PC-3 (cell line): ENCODE measurements around the gene ABLIM2. TPM values are rescaled to one million over a fixed set of nuclear protein-coding genes. Genes with fewer than 3 reads are reported as not detected.
A peak's percentile ranks its signal among the peaks of the same experiment; 100 is the strongest.

Experiments
- ATAC-seq: fragments of 200-7000 bp; cut with Tn5 transposase; 2 replicates; pipeline ENCODE4 v1.9.1; 2020; ENCODE audit warnings: mild to moderate bottlenecking, moderate library complexity
- BruUV-seq: library from RNA; stranded (reverse); fragments of 400-500 nt; replicated peaks from 2 replicates; lab custom pipeline; 2021; lab: Mats Ljungman, UMichigan
- CTCF ChIA-PET: fragments of 300-600 bp; sonication (Branson Sonifier 250); formaldehyde crosslinking; loops from one replicate; lab custom pipeline; 2022; ENCODE audit warnings: antibody characterized with exemption; lab: Charles Lee
- POLR2A ChIA-PET: fragments of 300-600 bp; sonication (Branson Sonifier 250); formaldehyde crosslinking; loops from one replicate; lab custom pipeline; 2022; ENCODE audit warnings: antibody characterized with exemption; ENCODE audit not compliant: unreplicated experiment; lab: Charles Lee
- DNase-seq: peaks from one replicate; pipeline ENCODE4 v3.0.0-alpha.2; 2015
- H2AFZ ChIP-seq: fragments of 300-600 bp; sonication (generic); 2 replicates; pipeline ENCODE4 v1.6.0; 2016; ENCODE audit warnings: antibody characterized with exemption, low read length
- H3F3A ChIP-seq: fragments of 300-600 bp; sonication (generic); one replicate; pipeline ENCODE4 v1.6.0; 2017; ENCODE audit warnings: antibody characterized with exemption, low read length, control low read depth, mild to moderate bottlenecking; ENCODE audit not compliant: unreplicated experiment
- H3K27ac ChIP-seq: fragments of 300-600 bp; sonication (generic); 2 replicates; pipeline ENCODE4 v1.5.1; 2016; ENCODE audit warnings: mild to moderate bottlenecking, low read length
- H3K27me3 ChIP-seq: fragments of 300-600 bp; sonication (generic); 2 replicates; pipeline ENCODE4 v1.6.1; 2016; ENCODE audit warnings: low read length, mixed read lengths
- H3K36me3 ChIP-seq: fragments of 300-600 bp; sonication (generic); 2 replicates; pipeline ENCODE4 v1.6.1; 2016; ENCODE audit warnings: low read depth, mixed run types, low read length, mixed read lengths
- H3K4me1 ChIP-seq: fragments of 300-600 bp; sonication (generic); 2 replicates; pipeline ENCODE4 v1.5.1; 2016; ENCODE audit warnings: low read length; ENCODE audit not compliant: insufficient read depth
- H3K4me2 ChIP-seq: fragments of 300-600 bp; sonication (generic); 2 replicates; pipeline ENCODE4 v1.6.0; 2016; ENCODE audit warnings: low read length
- H3K4me3 ChIP-seq: fragments of 300-600 bp; sonication (generic); 2 replicates; pipeline ENCODE4 v1.5.1; 2016; ENCODE audit warnings: mild to moderate bottlenecking, low read length, mixed read lengths
- H3K79me2 ChIP-seq: fragments of 300-600 bp; sonication (generic); 2 replicates; pipeline ENCODE4 v1.6.1; 2017; ENCODE audit warnings: low read length, mixed read lengths
- H3K9ac ChIP-seq: fragments of 300-600 bp; sonication (generic); 2 replicates; pipeline ENCODE4 v1.6.0; 2016; ENCODE audit warnings: mild to moderate bottlenecking, low read length
- H3K9me2 ChIP-seq: fragments of 300-600 bp; sonication (generic); replicated peaks from 2 replicates; pipeline ENCODE4 v1.6.1; 2016; ENCODE audit warnings: mixed run types, low read length, mixed read lengths
- H3K9me3 ChIP-seq: fragments of 300-600 bp; sonication (generic); 2 replicates; pipeline ENCODE4 v1.6.1; 2016; ENCODE audit warnings: low read length, mixed read lengths
- H4K20me1 ChIP-seq: fragments of 300-600 bp; sonication (generic); 2 replicates; pipeline ENCODE4 v1.6.1; 2016; ENCODE audit warnings: low read length, mixed read lengths
- EZH2 ChIP-seq: fragments of 300-600 bp; sonication (generic); IDR thresholded peaks from one replicate; pipeline ENCODE4 v1.6.1; 2017; ENCODE audit warnings: antibody characterized with exemption, mild to moderate bottlenecking, low read length; ENCODE audit not compliant: unreplicated experiment
- EZH2phosphoT487 ChIP-seq: fragments of 300-600 bp; sonication (generic); IDR thresholded peaks from 2 replicates; pipeline ENCODE4 v1.6.1; 2018; ENCODE audit warnings: mild to moderate bottlenecking, antibody characterized with exemption, low read length, borderline replicate concordance
- intact Hi-C: fragments of 100-400 bp; cut with micrococcal nuclease; formaldehyde crosslinking; loops from 2 replicates; pipeline ENCODE4 v1.9.0; 2023
- total RNA-seq: library from RNA; depleted of rRNA; stranded (reverse); fragments of >200 nt; gene quantifications from 2 replicates; pipeline ENCODE4 v1.2.3, GENCODE V29; 2014
- TF ChIP-seq, protein P1 (sequence below): fragments of 300-600 bp; sonication (generic); conservative IDR thresholded peaks from 2 replicates; pipeline ENCODE4 v1.5.1; 2017; ENCODE audit warnings: antibody characterized with exemption, low read depth, mild to moderate bottlenecking, low read length

The ABLIM2 gene
- total RNA-seq, 1 experiment from 2014 or later, result 3.2 TPM

DNA sequence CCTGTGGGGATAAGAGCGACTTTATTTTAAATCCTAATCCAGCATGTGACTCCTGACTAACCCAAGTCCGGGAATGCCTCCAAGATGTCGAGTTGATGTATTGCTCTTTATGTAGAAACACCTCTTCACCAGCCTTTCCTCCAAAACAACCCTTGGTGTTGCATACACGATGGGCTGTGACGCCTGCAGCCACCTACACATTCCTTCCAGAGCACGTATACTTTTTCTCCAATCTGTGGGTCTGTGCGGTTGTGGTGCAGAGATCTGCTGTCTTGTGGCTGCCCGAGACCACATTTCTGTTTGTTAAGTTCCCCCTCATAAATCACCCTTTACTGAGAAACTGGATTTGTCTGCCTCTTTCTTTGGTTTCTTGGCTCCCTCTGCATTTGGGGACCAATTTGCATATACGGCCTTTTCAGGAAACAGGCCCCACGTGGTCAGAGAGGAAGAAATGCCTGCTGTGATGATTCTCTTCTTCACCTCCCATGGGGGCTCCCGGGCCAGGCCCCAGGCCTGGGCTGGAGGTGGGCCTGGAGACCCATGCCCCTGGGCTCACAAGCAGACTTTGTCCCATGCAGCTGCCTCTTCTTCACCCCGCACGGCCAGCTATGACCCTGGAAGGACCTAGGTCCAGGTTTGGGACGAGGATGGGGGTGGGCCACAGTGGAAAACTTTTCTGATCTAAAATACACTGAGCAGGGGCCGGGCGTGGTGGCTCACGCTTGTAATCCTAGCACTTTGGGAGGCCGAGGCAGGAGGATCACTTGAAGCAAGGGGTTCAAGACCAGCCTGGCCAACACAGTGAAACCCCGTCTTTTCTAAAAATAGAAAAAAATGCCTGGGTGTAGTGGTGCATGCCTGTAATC is 197.6 kb downstream of the ABLIM2 start:
- H3K27ac ChIP-seq, result peak overlapping the region; percentile 30
- no peak for ATAC-seq

DNA sequence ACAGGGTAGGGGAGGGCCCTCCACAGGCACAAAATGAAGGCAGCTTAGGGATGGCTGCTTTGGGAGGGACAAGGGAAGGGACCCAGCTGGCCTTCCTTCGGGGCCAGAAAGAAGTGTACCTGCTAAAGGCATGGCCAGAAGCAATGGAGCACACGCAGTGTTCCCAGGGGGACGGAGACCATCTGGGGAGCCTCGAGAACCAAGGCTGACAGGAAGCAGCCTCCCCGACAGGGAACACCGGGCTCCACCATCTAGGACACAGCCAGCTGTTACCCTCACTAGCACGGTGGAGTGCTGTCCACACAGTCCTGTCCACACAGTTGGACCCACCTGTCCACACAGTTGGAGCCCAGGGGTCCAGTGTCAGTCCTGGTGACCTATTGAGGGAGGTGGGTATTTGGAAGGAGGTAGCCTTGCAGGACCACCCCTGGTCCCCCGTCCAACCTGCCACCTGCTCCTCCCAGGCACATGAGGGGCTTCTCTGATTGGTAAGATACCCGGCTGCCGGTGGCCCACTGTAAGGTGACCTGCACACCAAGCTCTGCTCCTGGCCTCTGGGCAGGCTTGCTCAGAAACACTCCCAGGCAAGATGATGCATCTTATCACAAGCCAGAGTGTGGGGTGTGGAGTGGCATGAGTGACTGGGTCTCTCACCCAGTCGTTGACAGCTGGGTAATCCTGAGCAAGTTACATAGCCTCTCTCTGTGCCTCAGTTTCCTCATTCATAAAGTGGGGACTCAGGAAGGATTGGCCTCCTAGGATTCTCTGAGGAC is 198.4 kb downstream of the ABLIM2 start:
- BruUV-seq, result no TSS peak
- Histone ChIP-seq H4K20me1 (no peaks in the 10 kb centered on the region), H3K9me3 (no peaks in the 10 kb centered on the region), H3K4me2 (no peak overlapping the region), H3K27me3 (no peaks in the 10 kb centered on the region), H3K4me1 (peaks cover 47% of the 10 kb centered on the region), H3K9me2 (no peaks in the 10 kb centered on the region), H3K4me3 (no peak overlapping the region), H3K27ac (peak overlapping the region; percentile 30), H3K79me2 (no peaks in the 10 kb centered on the region), H3F3A (no peaks in the 10 kb centered on the region), H3K36me3 (no peaks in the 10 kb centered on the region), H3K9ac (no peak overlapping the region), H2AFZ (no peak overlapping the region)
- intact Hi-C loops, result no loop called here
- POLR2A ChIA-PET, result no interaction called here
- no peak for ATAC-seq
- CTCF ChIA-PET, result no interaction called here
- TF ChIP-seq, protein P1, sequence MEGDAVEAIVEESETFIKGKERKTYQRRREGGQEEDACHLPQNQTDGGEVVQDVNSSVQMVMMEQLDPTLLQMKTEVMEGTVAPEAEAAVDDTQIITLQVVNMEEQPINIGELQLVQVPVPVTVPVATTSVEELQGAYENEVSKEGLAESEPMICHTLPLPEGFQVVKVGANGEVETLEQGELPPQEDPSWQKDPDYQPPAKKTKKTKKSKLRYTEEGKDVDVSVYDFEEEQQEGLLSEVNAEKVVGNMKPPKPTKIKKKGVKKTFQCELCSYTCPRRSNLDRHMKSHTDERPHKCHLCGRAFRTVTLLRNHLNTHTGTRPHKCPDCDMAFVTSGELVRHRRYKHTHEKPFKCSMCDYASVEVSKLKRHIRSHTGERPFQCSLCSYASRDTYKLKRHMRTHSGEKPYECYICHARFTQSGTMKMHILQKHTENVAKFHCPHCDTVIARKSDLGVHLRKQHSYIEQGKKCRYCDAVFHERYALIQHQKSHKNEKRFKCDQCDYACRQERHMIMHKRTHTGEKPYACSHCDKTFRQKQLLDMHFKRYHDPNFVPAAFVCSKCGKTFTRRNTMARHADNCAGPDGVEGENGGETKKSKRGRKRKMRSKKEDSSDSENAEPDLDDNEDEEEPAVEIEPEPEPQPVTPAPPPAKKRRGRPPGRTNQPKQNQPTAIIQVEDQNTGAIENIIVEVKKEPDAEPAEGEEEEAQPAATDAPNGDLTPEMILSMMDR, result no peak
- no peak for TF ChIP-seq EZH2phosphoT487
- no peak for TF ChIP-seq EZH2
- DNase-seq, result no peak

More for the DNA sequence above, 197.6 kb downstream of the ABLIM2 start:
- Histone ChIP-seq H3K36me3 (no peaks in the 10 kb centered on the region), H3K27me3 (no peaks in the 10 kb centered on the region), H3K9me3 (no peaks in the 10 kb centered on the region), H3F3A (no peaks in the 10 kb centered on the region), H3K9ac (no peak overlapping the region), H4K20me1 (no peaks in the 10 kb centered on the region), H3K9me2 (no peaks in the 10 kb centered on the region), H2AFZ (no peak overlapping the region), H3K4me2 (no peak overlapping the region), H3K79me2 (no peaks in the 10 kb centered on the region), H3K4me1 (peaks cover 47% of the 10 kb centered on the region), H3K4me3 (no peak overlapping the region)
- DNase-seq, result peak; percentile 37
- TF ChIP-seq, protein P1, result no peak
- TF ChIP-seq EZH2, result no peak
- no peak for TF ChIP-seq EZH2phosphoT487
- ChIA-PET POLR2A (no interaction called here), CTCF (no interaction called here)
- intact Hi-C loops, result no loop called here
- no TSS peak for BruUV-seq

DNA sequence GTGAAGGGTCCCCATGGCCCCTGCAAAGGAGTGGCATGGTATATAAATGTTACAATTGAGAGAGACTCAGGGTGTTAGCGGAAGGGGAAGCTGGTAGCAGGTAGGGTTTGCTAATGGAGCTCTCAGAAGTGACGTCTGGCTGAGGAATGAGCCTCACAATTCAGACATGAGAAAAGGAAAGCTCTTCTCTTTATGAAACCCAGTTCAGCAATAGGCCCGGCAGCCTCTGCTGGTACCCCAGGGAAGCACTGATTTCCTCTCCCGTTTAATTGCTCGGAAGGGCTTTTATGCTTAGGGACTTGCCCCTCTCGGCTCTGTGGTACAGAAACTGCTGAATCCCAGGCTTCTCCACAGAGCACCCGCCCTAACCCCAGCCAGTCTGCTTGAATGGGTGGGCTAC is 199.5 kb downstream of the ABLIM2 start:
- Histone ChIP-seq H3K36me3 (no peaks in the 10 kb centered on the region), H3K4me1 (peaks cover 38% of the 10 kb centered on the region), H3K27me3 (no peaks in the 10 kb centered on the region), H3K9ac (no peak overlapping the region), H3K4me2 (no peak overlapping the region), H4K20me1 (no peaks in the 10 kb centered on the region), H2AFZ (no peak overlapping the region), H3K79me2 (no peaks in the 10 kb centered on the region), H3K9me2 (no peaks in the 10 kb centered on the region), H3K9me3 (no peaks in the 10 kb centered on the region), H3F3A (no peaks in the 10 kb centered on the region), H3K4me3 (no peak overlapping the region), H3K27ac (no peak overlapping the region)
- ChIA-PET CTCF (no interaction called here), POLR2A (no interaction called here)
- TF ChIP-seq, protein P1, result no peak
- TF ChIP-seq EZH2phosphoT487, result no peak
- TF ChIP-seq EZH2, result no peak
- intact Hi-C loops, result no loop called here
- DNase-seq (no peak), ATAC-seq (no peak)
- no TSS peak for BruUV-seq
